GM19035 (cell line): ENCODE measurements around the gene AQP5.

Experiments used
- ATAC-seq: cut with Tn5 transposase; IDR thresholded peaks from one replicate; pipeline ENCODE4 v1.9.1; 2021; ENCODE audit not compliant: unreplicated experiment

The AQP5 gene

DNA sequence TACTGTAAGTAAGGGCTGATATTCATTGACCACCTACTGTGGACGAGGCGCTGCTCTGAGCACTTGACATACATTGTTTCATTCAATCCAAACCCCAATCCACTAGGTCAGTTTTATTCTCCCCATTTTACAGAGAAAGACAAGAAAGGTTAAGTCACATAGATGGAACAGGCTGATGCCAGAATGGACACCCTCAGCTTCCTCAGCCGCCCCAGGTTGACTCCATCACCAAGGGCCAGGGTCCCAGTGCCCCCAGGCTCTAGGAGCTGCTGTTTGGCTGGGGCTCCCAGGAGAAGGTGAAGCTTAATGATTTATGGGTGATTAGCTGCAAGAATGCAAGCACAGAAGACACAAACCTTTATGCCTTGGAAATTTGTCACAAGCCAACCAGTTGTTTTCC is 11.8 kb upstream of the AQP5 start:
- ATAC-seq: no peak

DNA sequence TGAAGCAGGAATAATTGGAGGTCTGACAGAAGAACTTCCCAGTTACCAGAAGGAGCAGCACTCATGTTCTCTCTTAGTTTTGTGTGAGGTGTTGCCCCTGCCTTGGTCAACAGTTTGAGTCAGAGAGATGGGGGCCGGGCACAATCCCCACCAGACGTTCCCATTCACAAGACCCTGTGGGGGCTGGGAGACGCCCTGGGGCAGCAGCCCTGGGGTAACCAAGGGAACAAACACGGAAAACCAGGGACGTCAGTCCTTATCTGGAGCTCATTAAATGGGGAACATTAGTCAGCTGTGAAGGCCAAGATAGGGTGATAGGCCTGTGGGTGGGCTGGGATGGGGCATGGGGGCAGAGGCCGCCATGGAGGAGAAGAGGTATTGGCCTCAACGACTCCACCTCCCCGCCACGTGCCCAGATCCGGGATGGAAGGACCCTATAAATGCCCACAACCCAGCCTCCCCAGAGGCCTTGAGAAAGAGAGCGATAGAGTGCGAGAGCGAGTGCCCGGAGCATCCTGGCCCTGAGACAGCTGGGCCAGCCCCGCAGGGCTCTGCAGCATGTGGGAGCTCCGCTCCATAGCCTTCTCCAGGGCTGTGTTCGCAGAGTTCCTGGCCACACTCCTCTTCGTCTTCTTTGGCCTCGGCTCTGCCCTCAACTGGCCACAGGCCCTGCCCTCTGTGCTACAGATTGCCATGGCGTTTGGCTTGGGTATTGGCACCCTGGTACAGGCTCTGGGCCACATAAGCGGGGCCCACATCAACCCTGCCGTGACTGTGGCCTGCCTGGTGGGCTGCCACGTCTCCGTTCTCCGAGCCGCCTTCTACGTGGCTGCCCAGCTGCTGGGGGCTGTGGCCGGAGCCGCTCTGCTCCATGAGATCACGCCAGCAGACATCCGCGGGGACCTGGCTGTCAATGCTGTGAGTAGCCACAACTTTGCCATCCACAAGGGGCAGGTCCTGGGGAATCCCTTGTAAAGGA is 11.1 kb upstream of the AQP5 start, which contains the start of gene AQP2:
Gene AQP2 (plus strand): TSS at position 465 of the 979 bp plus-strand sequence. CDS start 94 bp downstream, at position 559.
- ATAC-seq: no peak

DNA sequence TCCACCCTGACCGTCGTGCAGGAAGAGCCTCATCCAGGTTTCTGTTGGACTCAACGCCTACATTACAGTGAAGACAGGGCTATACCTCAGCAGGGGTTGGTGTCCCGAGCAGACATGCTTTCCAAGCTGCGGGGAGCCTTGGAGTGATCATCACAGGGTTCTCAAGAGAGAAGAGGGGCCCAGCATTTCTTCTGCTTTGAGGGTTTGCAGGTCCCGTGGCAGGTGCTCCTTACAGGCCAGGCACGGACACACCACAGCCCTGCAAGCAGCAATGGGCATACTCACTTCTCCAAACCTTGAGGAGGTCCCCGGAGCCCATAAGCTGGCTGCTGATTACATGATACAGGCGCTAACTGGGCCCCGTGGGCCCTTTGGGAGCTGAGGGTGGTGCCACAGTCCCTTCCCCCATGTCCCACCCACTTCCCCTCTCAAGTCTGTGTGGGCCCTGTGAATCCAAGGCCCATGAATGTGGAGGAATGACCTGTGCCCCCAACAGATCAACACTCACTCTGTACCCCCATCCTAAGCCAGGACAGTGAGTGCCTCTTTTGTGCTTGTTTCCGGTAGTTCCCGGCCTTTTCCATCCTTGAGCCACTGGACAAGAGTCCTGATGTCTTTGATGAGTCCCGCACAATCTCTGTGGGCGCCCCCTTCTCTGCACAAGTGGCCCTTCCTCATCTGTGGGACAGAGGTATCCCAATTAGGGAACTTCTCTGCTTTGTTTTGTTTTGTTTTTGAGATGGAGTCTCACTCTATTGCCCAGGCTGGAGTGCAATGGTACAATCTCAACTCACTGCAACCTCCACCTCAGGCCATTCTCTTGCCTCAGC is 10.0 kb upstream of the AQP5 start:
- ATAC-seq: no peak

DNA sequence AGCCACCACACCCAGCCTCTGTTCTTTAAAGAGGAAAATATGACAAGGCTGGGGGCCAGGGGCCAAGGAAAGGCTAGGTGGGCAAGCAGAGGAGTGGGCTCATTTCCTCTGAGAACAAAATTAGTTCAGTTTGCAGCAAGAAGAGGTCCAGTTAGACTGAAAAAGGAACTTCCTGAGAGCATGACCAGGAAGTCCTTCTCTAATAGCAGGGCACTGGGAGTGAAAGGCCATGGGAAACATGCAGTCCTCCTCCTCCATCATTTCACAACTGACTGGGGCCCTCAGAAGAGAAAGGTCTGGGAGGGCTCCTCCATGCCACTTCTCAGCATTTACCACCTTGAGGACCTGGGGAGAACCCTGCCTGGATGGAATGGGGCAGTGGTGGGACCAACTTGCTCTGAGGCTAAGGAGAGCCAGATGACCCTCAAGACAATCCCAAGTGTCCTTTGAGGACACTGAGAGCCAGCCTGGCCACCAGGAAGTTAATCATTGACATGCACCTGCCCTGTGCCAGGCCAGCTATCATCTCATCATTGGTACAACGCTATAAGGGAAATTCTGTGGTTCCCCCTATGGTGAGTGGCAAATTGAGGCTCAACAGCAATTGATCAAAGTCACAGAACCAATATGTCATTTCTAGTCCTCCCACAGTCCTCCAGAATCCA is 9.1 kb upstream of the AQP5 start:
- no peak for ATAC-seq

DNA sequence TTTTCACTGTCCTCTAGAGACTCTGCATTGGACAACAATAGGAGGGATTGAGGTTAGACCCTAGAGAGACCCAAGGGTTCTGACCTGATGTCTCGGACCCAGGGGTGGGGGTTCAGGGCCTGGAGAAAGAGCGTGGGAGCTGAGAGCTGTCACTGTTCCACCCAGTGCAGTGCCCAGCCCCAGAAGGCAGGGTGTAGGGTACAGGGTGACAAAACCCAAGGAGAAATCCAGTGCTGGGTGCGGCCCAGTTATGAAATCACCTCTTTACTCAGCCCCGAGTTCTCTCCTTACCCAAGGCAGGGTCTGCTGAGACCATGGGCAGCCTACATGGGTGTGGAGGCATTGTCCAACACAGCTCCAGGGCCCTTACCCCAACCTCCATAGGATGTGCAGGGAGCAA is 8.5 kb upstream of the AQP5 start:
- ATAC-seq: no peak

DNA sequence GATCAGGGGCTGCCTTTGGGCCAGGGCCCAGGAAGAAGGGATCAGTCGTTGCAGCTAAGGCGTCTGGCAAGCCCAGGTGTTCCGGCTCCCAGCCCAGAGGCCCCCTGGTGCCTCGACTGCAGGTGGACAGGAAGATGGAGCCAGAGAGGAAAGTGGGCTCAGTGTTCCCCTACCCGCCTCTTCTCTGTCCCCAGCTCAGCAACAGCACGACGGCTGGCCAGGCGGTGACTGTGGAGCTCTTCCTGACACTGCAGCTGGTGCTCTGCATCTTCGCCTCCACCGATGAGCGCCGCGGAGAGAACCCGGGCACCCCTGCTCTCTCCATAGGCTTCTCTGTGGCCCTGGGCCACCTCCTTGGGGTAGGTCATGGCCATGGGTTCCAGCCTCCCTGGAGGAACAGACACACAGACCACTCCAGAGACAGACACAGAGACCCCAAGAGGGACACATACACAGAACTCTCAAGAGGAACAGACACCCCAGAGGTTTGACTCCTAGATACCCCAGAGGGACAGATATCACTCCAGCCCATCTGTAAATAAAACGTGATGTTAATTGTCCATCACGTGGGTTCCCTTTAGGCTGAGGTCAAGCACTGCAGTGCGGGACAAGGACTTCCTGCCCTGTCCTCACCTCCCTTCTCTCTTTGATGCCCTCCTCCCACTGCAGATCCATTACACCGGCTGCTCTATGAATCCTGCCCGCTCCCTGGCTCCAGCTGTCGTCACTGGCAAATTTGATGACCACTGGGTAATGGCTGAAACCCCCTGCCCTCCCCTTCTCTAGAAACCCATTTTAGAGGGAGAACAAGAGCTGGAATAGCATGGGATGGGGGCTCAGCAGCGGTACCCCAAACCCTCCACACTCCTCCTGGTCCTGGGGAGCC is 7.5 kb upstream of the AQP5 start:
- ATAC-seq: no peak

DNA sequence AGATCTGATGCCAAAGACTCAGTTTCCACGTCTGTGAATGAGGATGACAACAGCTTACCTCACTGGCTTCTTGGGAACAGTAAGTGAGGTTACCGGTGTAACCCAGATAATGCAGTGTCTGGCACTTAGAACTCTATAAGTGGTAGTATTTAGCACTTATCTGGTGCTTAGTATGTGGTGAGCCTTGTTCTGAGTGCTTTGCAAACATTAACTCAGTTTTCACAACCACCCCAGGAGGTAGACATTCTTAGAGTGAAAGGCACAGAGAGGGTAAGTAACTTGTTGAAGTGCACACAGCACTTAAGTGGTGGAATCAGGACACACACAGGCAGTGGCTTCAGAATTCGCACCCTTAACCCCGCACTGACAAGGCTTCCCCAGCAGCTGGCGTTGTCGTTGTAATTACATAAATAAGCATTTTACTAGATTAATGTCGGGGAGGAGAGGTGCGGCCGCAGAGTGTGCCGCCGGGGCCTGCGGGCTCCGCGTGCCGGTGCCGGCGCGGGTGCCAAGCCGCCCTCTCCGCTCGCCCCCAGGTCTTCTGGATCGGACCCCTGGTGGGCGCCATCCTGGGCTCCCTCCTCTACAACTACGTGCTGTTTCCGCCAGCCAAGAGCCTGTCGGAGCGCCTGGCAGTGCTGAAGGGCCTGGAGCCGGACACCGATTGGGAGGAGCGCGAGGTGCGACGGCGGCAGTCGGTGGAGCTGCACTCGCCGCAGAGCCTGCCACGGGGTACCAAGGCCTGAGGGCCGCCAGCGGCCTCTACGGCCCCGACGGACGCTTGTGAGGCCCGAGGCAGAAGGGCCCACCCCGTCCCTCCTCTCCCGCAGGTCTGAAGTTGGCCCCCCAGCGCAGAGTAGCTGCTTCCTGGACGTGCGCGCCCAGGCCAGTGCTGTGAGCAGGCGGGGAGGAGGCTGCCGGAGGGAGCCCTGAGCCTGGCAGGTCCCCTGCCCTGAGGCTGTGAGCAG is 6.5 kb upstream of the AQP5 start:
- no peak for ATAC-seq

DNA sequence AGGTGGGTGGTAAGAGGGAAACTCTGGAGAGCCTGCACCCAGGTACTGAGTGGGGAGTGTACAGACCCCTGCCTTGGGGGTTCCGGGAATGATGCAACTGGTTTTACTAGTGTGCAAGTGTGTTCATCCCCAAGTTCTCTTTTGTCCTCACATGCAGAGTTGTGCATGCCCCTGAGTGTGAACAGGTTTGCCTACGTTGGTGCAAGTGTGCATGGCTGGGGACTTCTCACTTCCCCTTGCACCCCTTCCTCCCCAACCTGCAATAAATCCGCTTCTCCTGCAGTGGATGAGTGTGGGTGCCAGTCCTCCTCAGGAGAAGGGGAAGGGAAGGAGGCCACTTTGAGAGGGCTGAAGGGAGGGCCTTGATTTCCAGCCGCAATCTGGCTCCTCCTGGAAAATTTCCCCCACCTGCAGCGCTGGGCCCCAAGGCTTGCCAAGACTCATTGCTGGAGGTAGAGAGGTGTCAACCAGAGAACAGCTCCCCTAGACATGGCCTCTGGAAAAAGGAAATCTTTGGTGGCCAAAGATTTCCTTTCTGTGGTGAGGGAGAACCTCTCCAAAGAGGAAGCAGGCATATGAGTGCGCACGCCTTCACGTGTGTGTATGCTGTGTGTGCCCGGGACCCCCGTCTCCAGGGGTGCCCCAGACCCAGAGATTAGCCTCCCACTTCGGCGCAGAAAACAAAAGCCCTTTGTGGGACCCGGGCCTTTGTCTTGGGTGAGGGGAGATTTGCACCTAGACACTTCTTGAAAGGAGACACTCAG is 5.6 kb upstream of the AQP5 start:
- no peak for ATAC-seq

DNA sequence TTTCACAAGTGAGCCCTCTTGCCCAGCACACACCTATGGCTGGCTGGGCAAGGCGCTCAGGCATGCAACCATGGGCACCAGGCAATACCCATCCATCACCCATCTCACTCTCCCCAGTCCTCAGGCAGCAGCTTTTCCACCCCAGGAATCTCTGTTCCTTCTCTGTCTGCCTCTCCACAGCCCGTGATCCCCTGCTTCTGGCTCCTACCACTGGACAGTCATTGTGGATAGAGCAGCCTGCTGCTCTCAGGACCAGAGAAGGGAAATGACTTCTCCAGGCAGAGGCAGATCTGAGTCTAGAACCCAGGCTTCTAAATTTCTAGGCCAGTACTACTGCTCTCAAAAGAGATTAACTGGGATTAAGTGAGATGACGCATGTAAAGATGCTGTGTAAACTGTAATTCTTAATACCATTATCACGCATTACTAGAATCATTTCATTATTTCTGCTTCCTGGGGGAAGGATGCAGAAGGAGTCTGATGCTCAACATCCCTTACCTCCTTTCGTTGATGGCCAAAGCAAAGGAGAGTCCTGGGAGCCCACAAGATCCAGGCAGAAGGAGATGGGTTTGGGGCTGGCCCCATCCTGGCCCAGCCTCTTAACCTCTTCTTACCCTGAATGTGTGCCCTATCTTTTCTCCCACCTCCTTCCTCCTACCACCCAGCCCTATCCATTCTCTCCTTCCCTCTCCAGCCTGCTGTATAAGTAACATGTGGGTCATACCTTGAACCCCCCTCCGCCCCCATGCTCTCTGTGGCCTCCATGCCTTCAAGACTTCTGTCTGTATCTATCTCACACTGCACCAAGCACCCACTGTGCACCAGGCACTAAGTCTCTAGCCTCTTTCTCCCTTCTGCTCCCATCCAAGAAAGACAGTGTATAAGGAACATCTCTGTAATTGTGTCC is 4.8 kb upstream of the AQP5 start:
- ATAC-seq: no peak

DNA sequence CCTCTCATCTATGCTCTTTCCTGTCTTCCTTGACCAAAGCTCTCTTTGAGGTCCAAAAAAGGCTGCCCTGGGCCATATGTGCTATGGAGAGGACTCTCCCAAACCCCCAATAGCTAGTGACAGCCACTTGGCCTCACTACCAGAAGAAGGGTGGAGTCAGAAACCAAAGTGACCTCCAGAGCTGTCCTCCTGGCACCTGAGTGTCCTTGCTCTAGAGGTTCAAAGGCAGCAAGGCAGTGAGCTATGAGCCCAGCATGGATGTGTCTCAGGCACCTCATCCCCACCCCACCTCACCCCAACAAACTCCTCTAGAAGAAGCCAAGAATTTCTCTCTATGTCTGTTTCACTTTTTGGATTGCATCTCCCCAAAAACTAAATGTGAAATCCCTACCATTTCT is 4.1 kb upstream of the AQP5 start:
- ATAC-seq: no peak

DNA sequence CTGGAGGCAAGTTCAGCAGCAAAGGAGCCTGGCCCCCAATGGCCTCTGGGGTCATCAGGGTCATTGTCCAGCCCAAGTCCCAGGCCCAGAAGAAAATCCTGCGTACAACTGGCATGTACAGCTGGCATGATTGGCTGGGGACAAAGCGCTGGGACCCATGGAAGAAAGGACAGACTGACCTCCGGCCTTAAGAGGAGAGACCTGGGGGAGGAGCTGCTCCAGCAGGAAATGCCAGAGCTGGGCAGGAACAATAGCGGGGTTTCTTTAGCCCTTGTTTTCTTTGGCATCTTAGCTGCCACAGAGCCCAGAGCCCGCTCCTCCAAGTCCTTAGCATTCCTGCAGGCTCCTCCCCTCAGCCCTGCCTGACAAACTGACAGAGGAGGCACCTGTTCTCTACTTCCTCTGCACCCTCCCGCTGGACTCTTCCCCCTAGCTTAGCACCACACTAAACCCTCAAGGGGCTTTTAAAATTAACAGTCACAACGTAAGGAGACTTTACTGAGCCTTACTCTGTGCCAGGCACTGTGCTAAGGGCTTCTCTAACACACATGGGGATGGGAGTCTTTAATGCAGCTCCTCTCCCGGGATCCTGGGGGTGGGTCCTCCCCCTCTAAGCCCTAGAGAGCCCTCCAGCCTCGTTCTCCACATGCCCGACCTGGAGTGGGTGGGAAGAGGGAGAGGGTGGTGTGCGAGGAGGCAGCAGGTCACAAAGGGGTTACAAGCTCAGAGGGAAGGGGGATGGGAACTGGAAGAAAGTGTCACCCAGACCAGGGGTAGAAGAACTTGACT is 1.8 kb upstream of the AQP5 start:
- ATAC-seq: no peak

DNA sequence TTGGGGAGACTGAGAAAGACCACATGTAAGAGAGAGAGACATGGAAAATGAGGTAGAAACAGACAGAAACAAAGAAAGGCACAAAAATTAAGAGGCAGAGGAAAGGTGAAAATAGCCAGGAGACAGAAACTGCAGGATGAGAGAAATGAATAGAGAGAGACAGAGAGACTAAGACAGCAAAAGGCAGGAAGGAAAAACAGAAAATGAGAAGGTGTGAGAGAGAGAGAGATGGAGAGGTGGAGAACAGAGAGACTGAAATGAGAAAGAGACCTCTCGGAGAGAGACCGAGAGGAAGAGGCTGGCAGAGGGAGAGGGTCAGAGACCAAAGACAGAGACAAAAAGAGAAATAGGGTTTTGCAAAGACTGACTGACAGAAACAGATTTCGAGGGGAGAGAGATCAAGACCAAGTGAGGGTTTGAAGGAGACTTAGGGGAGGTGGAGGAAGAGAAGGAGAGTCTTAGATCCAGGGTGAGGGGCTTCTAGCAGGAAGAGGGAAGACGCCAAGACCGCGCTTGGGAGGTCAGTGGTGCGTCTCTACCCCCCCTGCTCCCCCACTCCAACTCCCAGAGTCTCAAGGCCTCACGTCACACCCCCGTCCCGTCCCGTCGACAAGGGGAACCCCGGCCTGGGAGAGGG is 1.1 kb upstream of the AQP5 start:
- no peak for ATAC-seq

DNA sequence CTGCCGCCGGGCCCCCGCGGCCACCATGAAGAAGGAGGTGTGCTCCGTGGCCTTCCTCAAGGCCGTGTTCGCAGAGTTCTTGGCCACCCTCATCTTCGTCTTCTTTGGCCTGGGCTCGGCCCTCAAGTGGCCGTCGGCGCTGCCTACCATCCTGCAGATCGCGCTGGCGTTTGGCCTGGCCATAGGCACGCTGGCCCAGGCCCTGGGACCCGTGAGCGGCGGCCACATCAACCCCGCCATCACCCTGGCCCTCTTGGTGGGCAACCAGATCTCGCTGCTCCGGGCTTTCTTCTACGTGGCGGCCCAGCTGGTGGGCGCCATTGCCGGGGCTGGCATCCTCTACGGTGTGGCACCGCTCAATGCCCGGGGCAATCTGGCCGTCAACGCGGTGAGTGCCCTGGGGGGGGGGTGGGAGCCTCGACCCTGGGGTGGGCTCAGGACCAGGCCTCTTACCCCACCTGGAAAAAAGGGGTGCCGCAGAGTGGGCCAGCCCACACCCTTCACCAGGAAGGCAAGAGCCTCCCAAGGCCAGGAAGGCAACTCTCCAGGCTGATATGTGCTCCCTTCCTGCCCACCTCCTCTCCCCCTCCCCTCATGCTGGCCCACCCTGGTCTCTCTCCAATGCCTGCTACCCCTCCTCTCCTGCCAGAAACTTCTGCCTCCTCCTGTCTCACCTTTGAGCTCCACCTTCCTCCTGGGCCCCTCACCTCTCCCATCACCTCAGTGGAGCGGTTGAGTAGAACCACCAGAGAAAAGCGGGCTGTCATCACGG is 507 bp downstream of the AQP5 start:
- ATAC-seq: no peak

DNA sequence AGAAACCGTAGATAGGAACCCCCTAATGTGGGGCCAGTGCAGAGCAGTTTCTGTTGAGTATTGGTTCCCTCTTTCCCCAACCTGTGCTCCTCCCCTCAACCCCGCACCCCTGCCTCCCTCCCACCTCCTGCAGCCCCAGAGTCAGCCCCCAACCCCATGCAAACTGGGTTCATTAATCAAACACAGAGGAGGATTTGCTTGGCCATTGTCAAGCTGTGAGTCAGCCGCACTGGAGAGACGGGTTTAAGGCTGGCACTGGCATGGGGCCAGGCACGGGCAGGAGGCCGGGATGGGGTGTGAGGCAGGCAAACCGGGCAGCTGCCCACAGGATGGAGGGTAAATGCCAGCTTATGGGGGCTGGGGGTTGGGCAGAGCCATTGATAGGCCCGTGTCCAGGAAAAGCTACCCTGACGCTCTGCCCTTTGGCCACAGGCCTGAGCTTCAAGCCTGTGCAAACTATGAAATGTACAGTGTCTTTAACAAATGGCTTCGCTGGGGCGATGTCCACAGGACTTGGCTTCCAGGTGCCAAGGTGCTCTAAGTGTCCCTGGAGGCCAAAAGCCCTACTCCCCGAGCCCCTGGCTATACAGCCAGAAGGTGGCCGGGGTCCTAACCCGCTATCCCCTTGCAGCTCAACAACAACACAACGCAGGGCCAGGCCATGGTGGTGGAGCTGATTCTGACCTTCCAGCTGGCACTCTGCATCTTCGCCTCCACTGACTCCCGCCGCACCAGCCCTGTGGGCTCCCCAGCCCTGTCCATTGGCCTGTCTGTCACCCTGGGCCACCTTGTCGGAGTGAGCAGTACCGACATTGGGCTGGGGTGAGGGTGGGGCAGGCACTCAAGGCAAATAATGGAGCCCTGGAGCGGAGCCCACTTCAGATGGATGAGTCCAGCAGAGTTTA is 1.4 kb downstream of the AQP5 start:
- ATAC-seq: no peak
